HG02884 (cell line): Measurements from ENCODE around the gene GNGT2.

Experiments
- ATAC-seq: cut with Tn5 transposase; IDR thresholded peaks from one replicate; pipeline ENCODE4 v1.9.1; 2021; ENCODE audit warnings: mild to moderate bottlenecking, moderate library complexity; ENCODE audit not compliant: unreplicated experiment

Gene GNGT2

GRCh38 chr17:49229805-49230600 is 19.6 kb upstream of the GNGT2 start:
- no peak for ATAC-seq

- no peak for ATAC-seq
These were observed 18.9 kb upstream of the GNGT2 start for GRCh38 chr17:49229076-49229804.

GRCh38 chr17:49227436-49228261 is 17.3 kb upstream of the GNGT2 start:
- ATAC-seq, result no peak

DNA sequence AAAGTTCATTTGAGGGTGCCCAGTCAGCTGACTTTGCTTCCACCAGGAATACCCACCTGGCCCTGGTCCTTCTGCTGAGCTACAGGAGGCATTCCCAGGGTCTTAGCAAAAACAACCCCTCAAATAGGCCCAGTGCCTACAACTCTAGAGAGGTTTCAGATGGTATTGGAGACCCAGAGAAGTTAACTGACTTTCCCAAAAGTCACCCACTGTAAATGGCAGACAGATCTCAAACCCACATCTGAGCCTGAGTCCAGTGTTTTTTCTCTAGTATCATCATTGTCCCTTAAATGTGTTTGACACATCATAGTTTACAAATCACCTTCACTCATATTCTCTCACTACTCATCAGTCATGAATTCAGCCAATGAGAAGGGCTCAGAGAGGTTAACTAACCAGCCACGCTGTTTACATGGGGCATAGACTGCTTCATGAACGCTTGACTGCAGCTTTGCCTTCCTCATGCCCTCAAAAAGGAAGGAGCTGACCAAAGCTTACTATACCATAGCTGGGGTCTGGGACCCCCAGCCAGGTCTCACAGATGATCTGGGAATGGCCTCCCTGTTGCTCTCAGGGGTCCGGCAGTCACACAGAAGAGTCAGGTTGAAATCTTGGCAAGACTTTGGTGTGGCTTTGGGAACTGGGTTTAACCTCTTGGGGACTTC is 16.5 kb upstream of the GNGT2 start:
- no peak for ATAC-seq

DNA sequence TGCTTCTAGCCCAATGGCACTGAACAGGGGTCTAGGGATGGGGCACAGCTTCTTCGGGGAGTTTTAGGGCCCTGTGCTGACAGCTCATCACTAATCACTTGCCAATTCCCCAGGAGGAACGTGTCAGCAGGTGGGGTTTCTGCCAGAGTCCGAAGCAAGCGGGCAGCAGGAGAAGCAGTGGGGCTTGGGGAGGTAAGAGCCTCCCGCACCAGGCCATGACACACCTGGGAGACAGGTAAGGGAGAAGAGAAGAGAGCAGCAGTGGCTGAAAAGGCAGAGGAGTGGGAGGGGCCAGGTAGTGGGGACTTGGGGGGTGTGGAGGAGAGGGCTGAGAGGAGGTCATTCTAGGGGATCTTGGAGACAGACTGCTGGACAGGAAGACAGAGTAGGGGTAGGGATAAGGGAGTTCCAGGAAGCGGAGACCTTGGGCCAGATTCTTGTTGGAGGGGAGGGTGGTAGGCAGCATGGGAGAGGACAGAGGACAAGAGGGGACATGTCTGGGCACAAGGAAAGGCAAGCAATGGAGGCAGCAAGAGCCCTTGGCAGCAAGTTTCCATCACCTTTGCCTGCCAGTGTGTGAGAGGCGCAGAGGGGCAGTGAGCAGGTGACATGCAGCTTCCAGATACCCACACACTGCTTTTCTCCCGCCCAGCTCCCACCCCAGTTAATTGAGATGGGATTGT is 15.3 kb upstream of the GNGT2 start:
- no peak for ATAC-seq

- no peak for ATAC-seq
These were observed 14.6 kb upstream of the GNGT2 start for GRCh38 chr17:49224997-49225337.

GRCh38 chr17:49224198-49224996 is 14.0 kb upstream of the GNGT2 start:
- no peak for ATAC-seq

DNA sequence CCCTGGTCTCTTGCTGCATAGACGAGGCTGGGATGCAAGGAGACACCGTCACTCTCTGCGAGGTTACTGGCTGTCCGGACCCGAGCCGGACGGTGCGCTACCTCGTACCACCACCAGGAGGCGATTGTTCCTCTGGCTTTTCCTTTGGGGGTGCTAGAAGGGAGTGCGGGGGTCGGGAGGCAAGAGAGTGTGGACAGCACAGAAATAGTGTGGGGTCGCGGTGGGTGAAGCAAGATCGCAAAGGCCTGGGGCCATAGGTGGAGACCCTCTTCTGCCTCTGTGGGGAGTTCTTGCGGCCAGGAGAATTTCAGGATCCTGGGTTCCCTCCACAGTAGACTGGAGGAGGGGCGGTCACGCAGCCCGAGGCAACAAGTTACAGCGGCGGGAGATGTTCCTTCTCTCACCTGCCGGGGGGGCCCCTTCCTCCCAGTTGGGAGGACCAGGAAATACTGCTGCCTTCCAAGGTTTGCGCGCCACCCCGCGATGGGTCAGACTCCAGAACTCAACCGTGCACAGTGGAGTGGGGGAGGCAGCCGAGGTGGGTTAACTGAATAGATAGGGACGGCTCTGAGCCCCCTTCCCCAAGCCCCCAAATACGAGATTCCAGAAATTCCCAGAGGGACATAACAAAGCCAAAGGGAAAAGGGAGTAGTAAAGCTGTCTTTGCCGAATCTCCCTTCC is 13.3 kb upstream of the GNGT2 start:
- no peak for ATAC-seq

GRCh38 chr17:49223168-49223516 is 12.8 kb upstream of the GNGT2 start:
- ATAC-seq, result no peak

DNA sequence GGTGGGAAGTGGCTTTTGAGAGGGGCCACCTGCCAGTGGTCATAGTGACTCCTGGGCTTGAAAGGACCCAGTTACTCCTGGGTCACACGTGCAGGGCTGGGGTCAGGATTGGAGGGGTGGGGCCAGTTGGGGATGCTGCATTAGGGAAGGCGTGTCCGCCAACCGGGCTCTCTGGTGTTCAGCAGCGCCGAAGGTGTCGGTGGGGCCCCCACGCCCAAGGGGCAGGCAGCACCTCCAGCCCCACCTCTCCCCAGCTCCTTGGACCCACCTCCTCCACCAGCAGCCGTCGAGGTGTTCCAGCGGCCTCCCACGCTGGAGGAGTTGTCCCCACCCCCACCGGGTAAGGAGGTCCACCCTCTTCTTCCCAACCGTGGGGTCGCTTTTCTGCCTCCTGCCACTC is 9.6 kb upstream of the GNGT2 start:
- ATAC-seq, result no peak

DNA sequence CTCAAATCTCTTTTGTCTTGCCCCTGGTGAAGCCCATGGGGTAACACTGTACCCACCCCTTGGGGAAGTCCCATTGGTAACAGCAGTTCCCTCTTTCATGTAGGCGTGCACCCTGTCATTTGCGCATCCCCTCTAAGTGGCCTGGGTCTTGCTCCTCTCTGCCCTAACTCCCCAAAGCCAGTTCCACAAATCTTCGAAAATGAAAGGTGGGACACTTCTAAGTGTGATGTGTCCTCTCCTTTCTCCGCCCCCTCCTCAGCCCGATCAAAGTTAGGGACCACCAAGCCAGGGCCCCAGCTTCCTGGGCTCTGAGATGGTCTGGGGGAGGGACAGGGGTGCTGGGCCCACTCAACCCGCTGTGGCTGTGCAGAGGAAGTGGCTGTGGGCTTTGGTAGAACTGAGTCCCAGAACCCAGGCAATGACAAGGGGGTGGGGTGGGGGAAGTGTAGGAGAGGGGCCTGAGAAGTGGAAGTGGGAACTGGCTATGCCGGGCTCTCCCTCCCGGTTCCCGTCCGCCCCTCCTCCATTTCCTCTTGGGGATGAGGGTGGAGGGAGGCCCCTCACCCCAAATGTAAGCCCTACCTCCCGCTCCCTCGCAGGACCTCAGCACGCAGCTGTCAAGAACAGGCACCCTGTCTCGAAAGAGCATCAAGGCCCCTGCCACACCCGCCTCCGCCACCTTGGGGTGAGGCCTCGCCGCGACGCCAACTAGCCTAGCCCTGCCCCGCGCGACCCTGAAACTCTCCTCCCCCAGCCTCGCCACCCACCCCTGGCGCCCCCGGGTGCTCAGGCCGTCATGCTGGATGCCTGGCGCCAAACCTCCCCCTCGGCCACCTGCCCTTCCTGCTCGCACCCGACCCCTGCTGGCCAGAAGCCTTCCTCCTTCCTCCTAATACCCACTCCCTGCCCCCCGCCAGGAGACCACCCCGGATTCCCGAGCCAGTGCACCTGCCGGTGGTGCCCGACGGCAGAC is 8.9 kb upstream of the GNGT2 start:
- no peak for ATAC-seq

GRCh38 chr17:49217651-49218413 is 7.5 kb upstream of the GNGT2 start:
- no peak for ATAC-seq

DNA sequence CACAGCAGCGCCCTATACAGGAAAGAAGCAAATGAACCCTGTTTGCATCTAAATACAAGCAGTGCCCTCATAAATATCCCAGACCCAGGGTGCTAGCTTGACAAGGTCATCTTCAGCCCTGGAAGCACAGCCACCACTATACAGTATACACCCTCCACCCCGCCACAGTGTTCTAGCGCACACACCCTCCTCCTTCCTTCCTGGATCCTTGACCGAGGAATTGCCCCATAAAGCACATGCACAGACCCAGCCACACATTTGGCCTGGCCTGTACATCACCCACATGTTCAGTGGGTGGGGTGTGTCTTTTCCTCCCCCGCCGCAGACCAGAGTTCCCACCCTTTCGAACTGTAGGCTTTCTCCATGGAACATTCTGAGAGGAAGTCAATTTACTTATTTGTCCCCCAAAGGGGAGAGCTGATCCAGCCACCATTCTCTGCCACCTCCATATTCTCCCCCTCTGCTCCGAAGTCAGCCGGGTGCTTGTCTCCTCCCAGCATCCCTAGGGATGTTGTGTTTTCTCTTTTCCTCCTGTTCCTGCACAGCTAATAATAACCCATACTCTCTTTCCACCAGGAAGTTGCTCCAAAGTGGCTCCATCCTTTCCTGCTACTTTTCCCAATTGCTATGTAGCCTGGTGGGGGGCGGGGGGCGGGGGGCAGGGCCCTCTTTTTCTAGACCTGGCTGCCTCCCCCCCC is 6.7 kb upstream of the GNGT2 start:
- no peak for ATAC-seq

DNA sequence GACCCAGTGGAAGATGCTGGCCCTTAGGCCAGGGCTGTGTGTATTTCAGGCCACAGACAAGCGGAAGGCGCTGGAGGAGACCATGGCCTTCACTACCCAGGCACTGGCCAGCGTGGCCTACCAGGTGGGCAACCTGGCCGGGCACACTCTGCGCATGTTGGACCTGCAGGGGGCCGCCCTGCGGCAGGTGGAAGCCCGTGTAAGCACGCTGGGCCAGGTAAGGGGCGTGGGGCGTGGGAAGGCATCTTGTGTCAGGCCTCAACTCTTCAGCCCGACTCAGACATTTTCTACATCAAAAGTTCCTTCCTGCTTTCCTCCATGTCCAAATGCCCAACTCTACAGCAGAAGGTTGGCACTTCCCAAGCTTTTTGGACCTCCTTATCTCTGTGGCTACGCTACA is 6.1 kb upstream of the GNGT2 start:
- no peak for ATAC-seq

DNA sequence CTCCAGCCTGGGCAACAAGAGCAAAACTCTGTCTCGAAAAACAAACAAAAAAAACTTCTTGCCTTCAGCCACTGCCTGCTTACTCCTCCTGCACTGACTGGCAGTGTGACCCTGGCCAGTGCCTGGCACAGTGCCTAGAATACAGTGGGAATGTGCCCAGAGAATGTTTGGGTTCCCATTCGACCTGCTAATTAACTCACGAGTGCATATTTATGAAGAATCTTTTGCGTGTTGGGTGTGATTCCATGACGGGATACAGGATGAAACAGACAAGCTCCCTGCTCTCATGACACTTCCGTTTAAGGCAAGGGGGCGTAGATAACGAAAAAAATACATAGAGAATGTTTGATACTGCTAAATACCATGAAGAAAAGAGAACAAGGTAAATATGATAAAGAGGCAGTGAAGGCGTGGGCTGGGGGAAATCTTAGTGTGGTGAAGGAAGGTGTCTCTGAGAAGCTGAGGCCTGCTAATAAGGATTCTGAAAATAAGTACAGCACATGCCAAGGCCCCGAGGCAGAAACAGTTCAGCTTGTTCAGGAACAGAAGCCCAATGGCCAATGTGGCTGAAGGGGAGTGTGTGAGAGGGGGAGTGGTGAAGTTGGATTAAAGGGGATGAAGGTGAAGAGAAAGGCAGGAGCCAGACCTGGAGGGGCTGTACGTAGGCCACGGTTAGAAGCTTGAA is 4.4 kb upstream of the GNGT2 start:
- no peak for ATAC-seq

GRCh38 chr17:49213847-49214246 is 3.5 kb upstream of the GNGT2 start:
- ATAC-seq, result no peak
